ENCODE measurements around the gene MYT1.

MYT1 gene

GRCh38 chr20:64247970-64248841 is 84.0 kb downstream of the MYT1 start:
- H3K27ac Mint-ChIP-seq: no peak overlapping the region
- peaks cover 9% of the 10 kb centered on the region for H3K4me1 Mint-ChIP-seq (ENCODE audit: low read depth)
- peaks cover 1% of the 10 kb centered on the region for H3K27me3 Mint-ChIP-seq
- no peaks in the 10 kb centered on the region for H3K36me3 Mint-ChIP-seq
- H3K9me3 Mint-ChIP-seq (ENCODE audit: low read depth): no peaks in the 10 kb centered on the region
- no peak overlapping the region for H3K4me3 Mint-ChIP-seq

GRCh38 chr20:64250027-64250426 is 85.8 kb downstream of the MYT1 start:
- H3K9me3 Mint-ChIP-seq (ENCODE audit: low read depth): no peaks in the 10 kb centered on the region
- H3K4me3 Mint-ChIP-seq: no peak overlapping the region
- H3K27ac Mint-ChIP-seq: no peak overlapping the region
- peaks cover 8% of the 10 kb centered on the region for H3K4me1 Mint-ChIP-seq (ENCODE audit: low read depth)
- H3K27me3 Mint-ChIP-seq: peaks cover 1% of the 10 kb centered on the region
- no peaks in the 10 kb centered on the region for H3K36me3 Mint-ChIP-seq

- Mint-ChIP-seq H3K27ac (no peak overlapping the region), H3K4me1 (ENCODE audit: low read depth) (peaks cover 25% of the 10 kb centered on the region), H3K27me3 (peaks cover 1% of the 10 kb centered on the region), H3K4me3 (no peak overlapping the region), H3K9me3 (ENCODE audit: low read depth) (no peaks in the 10 kb centered on the region), H3K36me3 (no peaks in the 10 kb centered on the region)
Measured at GRCh38 chr20:64253000-64253383, 88.7 kb downstream of the MYT1 start.

- no peak overlapping the region for H3K27ac Mint-ChIP-seq
- H3K27me3 Mint-ChIP-seq: peaks cover 1% of the 10 kb centered on the region
- no peaks in the 10 kb centered on the region for H3K9me3 Mint-ChIP-seq (ENCODE audit: low read depth)
- H3K4me1 Mint-ChIP-seq (ENCODE audit: low read depth): peaks cover 30% of the 10 kb centered on the region
- no peaks in the 10 kb centered on the region for H3K36me3 Mint-ChIP-seq
- H3K4me3 Mint-ChIP-seq: no peak overlapping the region
Measured at GRCh38 chr20:64253443-64253842, 89.2 kb downstream of the MYT1 start.

- Mint-ChIP-seq H3K27ac (peak overlapping the region; percentile 88), H3K36me3 (no peaks in the 10 kb centered on the region), H3K4me3 (peak overlapping the region; percentile 85), H3K9me3 (ENCODE audit: low read depth) (no peaks in the 10 kb centered on the region), H3K27me3 (peaks cover 1% of the 10 kb centered on the region), H3K4me1 (ENCODE audit: low read depth) (peaks cover 37% of the 10 kb centered on the region)
Measured at GRCh38 chr20:64254156-64254555, 89.9 kb downstream of the MYT1 start.

- no peaks in the 10 kb centered on the region for H3K9me3 Mint-ChIP-seq (ENCODE audit: low read depth)
- H3K4me3 Mint-ChIP-seq: peak overlapping the region; percentile 85
- H3K27ac Mint-ChIP-seq: peak overlapping the region; percentile 88
- H3K36me3 Mint-ChIP-seq: no peaks in the 10 kb centered on the region
- H3K4me1 Mint-ChIP-seq (ENCODE audit: low read depth): peaks cover 39% of the 10 kb centered on the region
- peaks cover 1% of the 10 kb centered on the region for H3K27me3 Mint-ChIP-seq
Measured at GRCh38 chr20:64254571-64255360, 90.5 kb downstream of the MYT1 start.

GRCh38 chr20:64255361-64256281 is 91.4 kb downstream of the MYT1 start, which contains the start of gene PCMTD2:
PCMTD2 (plus strand) TSS chr20:64255748; CDS start chr20:64259966, 4,218 bp downstream.
- Mint-ChIP-seq H3K4me3 (peak within 1 kb of the TSS; percentile 91), H3K36me3 (no peaks in the 10 kb centered on the region), H3K27me3 (peaks cover 1% of the 10 kb centered on the region), H3K9me3 (ENCODE audit: low read depth) (no peaks in the 10 kb centered on the region), H3K27ac (peak within 1 kb of the TSS; percentile 91), H3K4me1 (ENCODE audit: low read depth) (peaks cover 47% of the 10 kb centered on the region)

- H3K27ac Mint-ChIP-seq: peak overlapping the region; percentile 91
- peak overlapping the region; percentile 91 for H3K4me3 Mint-ChIP-seq
- H3K36me3 Mint-ChIP-seq: no peaks in the 10 kb centered on the region
- H3K27me3 Mint-ChIP-seq: peaks cover 1% of the 10 kb centered on the region
- peaks cover 55% of the 10 kb centered on the region for H3K4me1 Mint-ChIP-seq (ENCODE audit: low read depth)
- H3K9me3 Mint-ChIP-seq (ENCODE audit: low read depth): no peaks in the 10 kb centered on the region
Measured at GRCh38 chr20:64256282-64256935, 92.2 kb downstream of the MYT1 start.

GRCh38 chr20:64257107-64257757 is 93.0 kb downstream of the MYT1 start:
- no peaks in the 10 kb centered on the region for H3K36me3 Mint-ChIP-seq
- H3K4me3 Mint-ChIP-seq: peak overlapping the region; percentile 91
- peak overlapping the region; percentile 91 for H3K27ac Mint-ChIP-seq
- no peaks in the 10 kb centered on the region for H3K9me3 Mint-ChIP-seq (ENCODE audit: low read depth)
- peaks cover 1% of the 10 kb centered on the region for H3K27me3 Mint-ChIP-seq
- H3K4me1 Mint-ChIP-seq (ENCODE audit: low read depth): peaks cover 61% of the 10 kb centered on the region

GRCh38 chr20:64258071-64258823 is 94.0 kb downstream of the MYT1 start:
- H3K27me3 Mint-ChIP-seq: no peaks in the 10 kb centered on the region
- H3K9me3 Mint-ChIP-seq (ENCODE audit: low read depth): no peaks in the 10 kb centered on the region
- peak overlapping the region; percentile 91 for H3K27ac Mint-ChIP-seq
- no peaks in the 10 kb centered on the region for H3K36me3 Mint-ChIP-seq
- peak overlapping the region; percentile 91 for H3K4me3 Mint-ChIP-seq
- peaks cover 71% of the 10 kb centered on the region for H3K4me1 Mint-ChIP-seq (ENCODE audit: low read depth)

GRCh38 chr20:64260239-64260638 is 96.0 kb downstream of the MYT1 start:
- H3K9me3 Mint-ChIP-seq (ENCODE audit: low read depth): no peaks in the 10 kb centered on the region
- no peaks in the 10 kb centered on the region for H3K27me3 Mint-ChIP-seq
- peaks cover 85% of the 10 kb centered on the region for H3K4me1 Mint-ChIP-seq (ENCODE audit: low read depth)
- peak overlapping the region; percentile 63 for H3K4me3 Mint-ChIP-seq
- peak overlapping the region; percentile 54 for H3K27ac Mint-ChIP-seq
- no peaks in the 10 kb centered on the region for H3K36me3 Mint-ChIP-seq

GRCh38 chr20:64261138-64261537 is 96.9 kb downstream of the MYT1 start:
- Mint-ChIP-seq H3K36me3 (no peaks in the 10 kb centered on the region), H3K27me3 (no peaks in the 10 kb centered on the region), H3K4me3 (peak overlapping the region; percentile 63), H3K4me1 (ENCODE audit: low read depth) (peaks cover 84% of the 10 kb centered on the region), H3K27ac (peak overlapping the region; percentile 34), H3K9me3 (ENCODE audit: low read depth) (no peaks in the 10 kb centered on the region)

- Mint-ChIP-seq H3K27me3 (no peaks in the 10 kb centered on the region), H3K4me3 (no peak overlapping the region), H3K4me1 (ENCODE audit: low read depth) (peaks cover 56% of the 10 kb centered on the region), H3K9me3 (ENCODE audit: low read depth) (no peaks in the 10 kb centered on the region), H3K36me3 (no peaks in the 10 kb centered on the region), H3K27ac (peak overlapping the region; percentile 56)
Measured at GRCh38 chr20:64264091-64264490, 99.8 kb downstream of the MYT1 start.

Data from activated naive CD8-positive, alpha-beta T cell (primary cell).